Measurements from ENCODE around the gene NOSIP.

GRCh38 chr19:49557641-49558325 lies 22.6 kb downstream of the NOSIP start:
- TF ChIP-seq CTCF (conservative IDR thresholded peaks at IDR 0.05; ENCODE audit: low read depth, low read length) (no peak), ELK1 (IDR thresholded peaks at IDR 0.05; ENCODE audit: borderline replicate concordance, low read depth, low read length) (no peak), MXI1 (IDR thresholded peaks at IDR 0.05; ENCODE audit: borderline replicate concordance, low read depth, low read length) (no peak), POLR2A (IDR thresholded peaks at IDR 0.05; ENCODE audit: low read depth, low read length) (no peak), USF2 (IDR thresholded peaks at IDR 0.05; ENCODE audit: low read depth, low read length) (no peak), MAZ (IDR thresholded peaks at IDR 0.05; ENCODE audit: borderline replicate concordance, low read depth, low read length) (no peak), RCOR1 (IDR thresholded peaks at IDR 0.05; ENCODE audit: insufficient replicate concordance, low read length) (no peak), CEBPB (IDR thresholded peaks at IDR 0.05; ENCODE audit: low read depth, low read length) (no peak), BHLHE40 (IDR thresholded peaks at IDR 0.05; ENCODE audit: low read depth, low read length) (no peak), MAFK (IDR thresholded peaks at IDR 0.05; ENCODE audit: low read depth, low read length) (no peak), RAD21 (IDR thresholded peaks at IDR 0.05; ENCODE audit: low read length) (no peak), RFX5 (IDR thresholded peaks at IDR 0.05; ENCODE audit: low read depth, low read length) (no peak), SMC3 (IDR thresholded peaks at IDR 0.05; ENCODE audit: low read depth, low read length) (no peak), CHD1 (IDR thresholded peaks at IDR 0.05; ENCODE audit: low read depth, low read length) (no peak)

All from IMR-90 (cell line).